ENCODE data around the gene CCDC160. TPM values are rescaled to one million over a fixed set of nuclear protein-coding genes. Genes with fewer than 3 reads are reported as not detected.
"Not testable (repeated sequence)": the region's sequence is repeated elsewhere in the genome, so short reads cannot be mapped to it uniquely, and the experiment has no call there.

Gene CCDC160
- total RNA-seq, 1 donor from 2014 or later: 1.8 TPM

GRCh38 chrX:134210465-134210864 is 26.5 kb upstream of the CCDC160 start:
- Mint-ChIP-seq H3K4me3 (no peak overlapping the region), H3K9me3 (no peaks in the 10 kb centered on the region), H3K27me3 (no peaks in the 10 kb centered on the region), H3K4me1 (ENCODE audit: unreplicated experiment) (no peaks in the 10 kb centered on the region), H3K36me3 (no peaks in the 10 kb centered on the region), H3K27ac (no peak overlapping the region)
- no peak for TF ChIP-seq CTCF (conservative IDR thresholded peaks at IDR 0.05)
- no peak for DNase-seq (ENCODE audit: extremely low spot score, unreplicated experiment)

DNA sequence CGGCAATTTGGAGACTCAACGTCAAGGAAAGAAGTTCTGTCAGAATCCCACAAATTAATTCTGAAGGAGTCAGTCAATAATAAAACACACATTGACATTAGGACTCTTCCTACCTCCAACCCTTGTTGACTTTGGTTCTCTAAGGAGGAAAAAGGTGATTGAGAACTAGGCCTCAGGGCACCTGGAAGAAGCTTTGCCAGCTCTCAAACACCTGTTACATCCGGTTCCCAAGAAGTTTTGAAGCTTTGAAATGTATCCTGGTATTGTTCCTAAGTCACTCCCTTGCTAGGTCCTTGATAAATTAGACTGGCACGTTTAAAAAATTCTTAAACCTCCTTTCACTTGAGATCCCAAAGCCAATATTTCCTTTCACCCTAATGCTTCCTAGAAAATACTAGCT is 1.7 kb upstream of the CCDC160 start:
- peaks cover 6% of the 10 kb centered on the region for H3K9me3 Mint-ChIP-seq
- no peaks in the 10 kb centered on the region for H3K36me3 Mint-ChIP-seq
- peak overlapping the region; percentile 44 for H3K4me3 Mint-ChIP-seq
- H3K27ac Mint-ChIP-seq: no peak overlapping the region
- peaks cover 17% of the 10 kb centered on the region for H3K4me1 Mint-ChIP-seq (ENCODE audit: unreplicated experiment)
- no peak for TF ChIP-seq CTCF (conservative IDR thresholded peaks at IDR 0.05)
- DNase-seq (ENCODE audit: extremely low spot score, unreplicated experiment): no peak
- H3K27me3 Mint-ChIP-seq: no peaks in the 10 kb centered on the region

DNA sequence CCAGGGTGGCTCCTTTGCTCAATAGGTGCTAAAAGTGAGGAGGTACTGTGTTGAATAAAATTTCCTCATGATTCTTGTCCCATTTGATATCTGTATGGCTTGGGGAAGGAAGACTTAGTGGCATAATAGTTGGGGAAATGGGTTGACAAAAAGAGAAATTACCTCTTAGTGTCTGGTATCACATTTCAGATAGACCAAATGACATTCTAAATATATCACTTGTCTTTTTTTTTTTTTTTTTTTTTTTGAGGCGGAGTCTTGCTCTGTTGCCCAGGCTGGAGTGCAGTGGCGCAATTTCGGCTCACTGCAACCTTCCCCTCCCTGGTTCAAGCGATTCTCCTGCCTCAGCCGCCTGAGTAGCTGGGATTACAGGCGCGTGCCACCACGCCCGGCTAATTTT is 1.2 kb downstream of the CCDC160 start:
- DNase-seq (ENCODE audit: extremely low spot score, unreplicated experiment); H3K27me3 Mint-ChIP-seq; H3K9me3 Mint-ChIP-seq; H3K36me3 Mint-ChIP-seq; H3K27ac Mint-ChIP-seq: not testable (repeated sequence)
- Mint-ChIP-seq H3K4me3 (peak overlapping the region; percentile 69), H3K4me1 (ENCODE audit: unreplicated experiment) (peaks cover 28% of the 10 kb centered on the region)

DNA sequence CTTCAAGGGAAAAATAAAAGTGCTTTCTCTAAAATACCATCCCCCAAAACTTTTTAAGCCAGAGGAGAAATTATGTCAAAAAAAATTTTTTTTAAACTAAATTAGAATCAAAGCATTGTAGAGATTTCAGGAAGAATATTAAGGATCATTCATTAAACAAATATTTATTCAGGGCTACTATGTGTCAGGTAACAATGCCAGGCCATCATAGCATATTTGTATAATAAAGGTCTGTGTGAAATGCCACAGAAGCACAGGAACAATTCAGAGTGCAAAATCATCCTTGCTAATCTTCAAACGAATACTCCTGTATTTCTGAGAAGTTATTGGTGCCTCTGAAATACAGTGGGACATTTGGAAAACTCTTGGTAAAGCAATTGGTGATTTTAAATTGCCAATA is 2.0 kb downstream of the CCDC160 start:
- TF ChIP-seq CTCF (conservative IDR thresholded peaks at IDR 0.05): no peak

DNA sequence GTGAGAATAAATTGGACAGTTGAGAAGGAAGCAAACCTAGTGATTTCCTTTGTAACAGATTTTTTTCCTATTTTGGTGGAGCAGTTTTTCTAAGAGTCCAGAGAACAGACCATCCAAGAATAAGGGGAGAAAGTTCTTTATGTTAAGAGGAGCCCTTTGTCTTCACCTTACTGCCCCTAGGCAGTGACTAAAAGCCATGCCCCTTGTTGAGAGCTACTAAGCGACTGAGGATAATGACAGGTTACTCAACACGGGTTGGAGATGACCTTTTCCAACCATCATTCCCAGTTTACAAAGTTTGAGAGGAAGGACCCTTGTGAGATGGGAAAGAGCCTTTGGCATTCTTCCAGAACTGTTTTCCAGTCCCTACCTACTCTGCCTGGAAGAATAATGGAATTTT is 3.2 kb downstream of the CCDC160 start:
- TF ChIP-seq CTCF (conservative IDR thresholded peaks at IDR 0.05): no peak
- H3K4me1 Mint-ChIP-seq (ENCODE audit: unreplicated experiment): peaks cover 39% of the 10 kb centered on the region
- H3K36me3 Mint-ChIP-seq: no peaks in the 10 kb centered on the region
- H3K27me3 Mint-ChIP-seq: no peaks in the 10 kb centered on the region
- DNase-seq (ENCODE audit: extremely low spot score, unreplicated experiment): no peak
- no peak overlapping the region for H3K4me3 Mint-ChIP-seq
- no peak overlapping the region for H3K27ac Mint-ChIP-seq
- peaks cover 6% of the 10 kb centered on the region for H3K9me3 Mint-ChIP-seq

More for the DNA sequence above, 2.0 kb downstream of the CCDC160 start:
- Mint-ChIP-seq H3K4me3 (no peak overlapping the region), H3K4me1 (ENCODE audit: unreplicated experiment) (peaks cover 33% of the 10 kb centered on the region), H3K27me3 (no peaks in the 10 kb centered on the region), H3K9me3 (peaks cover 6% of the 10 kb centered on the region), H3K36me3 (no peaks in the 10 kb centered on the region), H3K27ac (no peak overlapping the region)
- no peak for DNase-seq (ENCODE audit: extremely low spot score, unreplicated experiment)

- no peak for DNase-seq (ENCODE audit: extremely low spot score, unreplicated experiment)
- peaks cover 39% of the 10 kb centered on the region for H3K4me1 Mint-ChIP-seq (ENCODE audit: unreplicated experiment)
- peaks cover 6% of the 10 kb centered on the region for H3K9me3 Mint-ChIP-seq
- no peak overlapping the region for H3K4me3 Mint-ChIP-seq
- no peak for TF ChIP-seq CTCF (conservative IDR thresholded peaks at IDR 0.05)
- no peaks in the 10 kb centered on the region for H3K36me3 Mint-ChIP-seq
- H3K27me3 Mint-ChIP-seq: no peaks in the 10 kb centered on the region
- H3K27ac Mint-ChIP-seq: no peak overlapping the region
Observed at GRCh38 chrX:134241960-134242619, 5.1 kb downstream of the CCDC160 start.
